AG04449 (cell line): ENCODE measurements around the gene FBXW11.

Experiments used
- CTCF ChIA-PET: fragments of 350-600 bp; formaldehyde crosslinking; extraction: SDS; loops from one replicate; lab custom pipeline; 2021; ENCODE audit warnings: antibody characterized with exemption; lab: Yijun Ruan, JAX
- POLR2A ChIA-PET: fragments of 400-600, 350-600 bp; formaldehyde crosslinking; extraction: SDS; loops from one replicate; lab custom pipeline; 2020; ENCODE audit warnings: antibody characterized with exemption, inconsistent platforms; lab: Yijun Ruan, JAX
- DNase-seq: peaks from one replicate; pipeline ENCODE4 v3.0.0-alpha.2; 2010; ENCODE audit warnings: low read depth, low spot score
- H3K4me3 ChIP-seq: 2 replicates; pipeline ENCODE4 v1.5.1; 2011; ENCODE audit warnings: low read depth, mild to moderate bottlenecking, control low read depth, low read length
- CTCF ChIP-seq: IDR thresholded peaks from one replicate; pipeline ENCODE4 v1.5.1; 2011; ENCODE audit warnings: mild to moderate bottlenecking, moderate library complexity, low read length, control low read depth, inconsistent platforms; ENCODE audit not compliant: insufficient read depth; ENCODE audit errors: missing control alignments

The FBXW11 gene

GRCh38 chr5:171914726-171915338 is 91.6 kb downstream of the FBXW11 start:
- ChIA-PET CTCF (interaction anchor here (0.7 to 1.2 kb wide), 4 partner anchors 125 to 494 kb away, joined by 3 read pairs; no protein-coding TSS in a partner anchor), POLR2A (no interaction called here)
- TF ChIP-seq CTCF, result no peak
- DNase-seq, result no peak
- H3K4me3 ChIP-seq, result no peak overlapping the region

- CTCF ChIA-PET, result interaction anchor here (1.2 to 9.5 kb wide), 9 partner anchors 9 to 495 kb away, joined by 5 to 194 read pairs (median 64); partner anchors contain the start of genes FBXW11, FGF18 and STK10
- POLR2A ChIA-PET, result no interaction called here
- no peak overlapping the region for H3K4me3 ChIP-seq
- TF ChIP-seq CTCF, result no peak
- no peak for DNase-seq
These were observed 92.5 kb downstream of the FBXW11 start for GRCh38 chr5:171913987-171914273.

- no peak for DNase-seq
- ChIA-PET POLR2A (no interaction called here), CTCF (interaction anchor here (0.7 to 9.5 kb wide), 53 partner anchors 10 to 506 kb away, joined by 3 to 194 read pairs (median 5); partner anchors contain the start of genes FBXW11, FGF18 and STK10)
- H3K4me3 ChIP-seq, result no peak overlapping the region
- no peak for TF ChIP-seq CTCF
These were observed 95.3 kb downstream of the FBXW11 start for GRCh38 chr5:171911152-171911551.

GRCh38 chr5:171908638-171909037 is 97.8 kb downstream of the FBXW11 start:
- POLR2A ChIA-PET, result no interaction called here
- DNase-seq, result no peak
- TF ChIP-seq CTCF, result no peak

GRCh38 chr5:171907725-171908343 is 98.6 kb downstream of the FBXW11 start:
- CTCF ChIA-PET, result interaction anchor here (0.7 to 9.5 kb wide), 31 partner anchors 7 to 502 kb away, joined by 3 to 194 read pairs (median 4); partner anchors contain the start of genes FBXW11, FGF18 and STK10
- POLR2A ChIA-PET, result no interaction called here
- no peak overlapping the region for H3K4me3 ChIP-seq
- TF ChIP-seq CTCF, result peak; percentile 61
- DNase-seq, result peak; percentile 14

More at GRCh38 chr5:171908638-171909037, 97.8 kb downstream of the FBXW11 start:
- no peak overlapping the region for H3K4me3 ChIP-seq
- CTCF ChIA-PET, result interaction anchor here (0.9 to 9.5 kb wide), 27 partner anchors 7 to 512 kb away, joined by 3 to 194 read pairs (median 4); partner anchors contain the start of genes FBXW11 and FGF18

GRCh38 chr5:171906703-171907590 is 99.5 kb downstream of the FBXW11 start:
- POLR2A ChIA-PET, result interaction anchor here (0.9 kb wide), 1 partner anchor 488 kb away, joined by 3 read pairs; the partner anchor contains the start of gene FGF18
- H3K4me3 ChIP-seq, result no peak overlapping the region
- no peak for DNase-seq
- no peak for TF ChIP-seq CTCF
- CTCF ChIA-PET, result interaction anchor here (0.6 to 9.5 kb wide), 29 partner anchors 8 to 511 kb away, joined by 3 to 194 read pairs (median 4); partner anchors contain the start of genes FBXW11, FGF18 and STK10
